ENCODE measurements around the gene NPDC1.

NPDC1 gene, protein sequence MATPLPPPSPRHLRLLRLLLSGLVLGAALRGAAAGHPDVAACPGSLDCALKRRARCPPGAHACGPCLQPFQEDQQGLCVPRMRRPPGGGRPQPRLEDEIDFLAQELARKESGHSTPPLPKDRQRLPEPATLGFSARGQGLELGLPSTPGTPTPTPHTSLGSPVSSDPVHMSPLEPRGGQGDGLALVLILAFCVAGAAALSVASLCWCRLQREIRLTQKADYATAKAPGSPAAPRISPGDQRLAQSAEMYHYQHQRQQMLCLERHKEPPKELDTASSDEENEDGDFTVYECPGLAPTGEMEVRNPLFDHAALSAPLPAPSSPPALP

DNA sequence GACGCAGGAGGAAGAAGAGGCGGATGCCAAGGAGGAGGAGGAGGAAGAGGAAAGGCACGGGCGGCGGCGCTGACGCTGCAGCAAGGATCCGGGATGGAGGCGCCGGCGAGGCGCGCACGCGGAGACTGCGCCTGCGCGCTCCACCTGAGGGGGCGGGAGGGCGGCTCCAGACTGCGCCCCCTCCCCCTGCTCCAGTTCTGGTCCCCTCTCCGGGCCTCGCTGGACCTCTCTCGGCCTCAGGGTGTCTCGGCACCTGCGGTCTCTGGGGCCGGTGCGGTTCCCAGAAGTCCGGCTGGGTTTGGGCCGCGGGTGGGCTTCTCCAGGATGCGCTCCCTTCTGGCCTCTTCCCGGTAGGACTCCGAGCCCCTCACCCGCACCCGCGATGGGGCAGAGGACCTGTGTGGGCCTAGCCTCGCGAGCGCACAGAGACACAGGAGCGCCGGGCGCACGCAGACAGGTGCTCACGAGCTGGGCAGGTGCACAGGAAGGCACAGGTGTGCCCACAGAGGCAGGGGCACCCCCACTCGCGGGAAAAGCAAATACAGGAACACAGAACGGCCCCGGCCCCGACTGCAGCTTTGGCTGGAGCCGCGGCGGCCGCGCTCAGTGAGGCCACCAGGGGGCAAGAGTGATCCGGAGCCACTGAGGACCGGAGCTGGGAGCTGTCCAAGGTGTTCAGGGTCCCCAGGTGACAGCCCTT lies at the start of gene NPDC1:
NPDC1 (minus strand) TSS at position 90 of the 700 bp plus-strand sequence. CDS start 188 bp downstream, outside the sequence.
- peak; percentile 51 to 56 for DNase-seq (ENCODE audit: low read depth in 2 of 2, low spot score in 1 of 2)

DNA sequence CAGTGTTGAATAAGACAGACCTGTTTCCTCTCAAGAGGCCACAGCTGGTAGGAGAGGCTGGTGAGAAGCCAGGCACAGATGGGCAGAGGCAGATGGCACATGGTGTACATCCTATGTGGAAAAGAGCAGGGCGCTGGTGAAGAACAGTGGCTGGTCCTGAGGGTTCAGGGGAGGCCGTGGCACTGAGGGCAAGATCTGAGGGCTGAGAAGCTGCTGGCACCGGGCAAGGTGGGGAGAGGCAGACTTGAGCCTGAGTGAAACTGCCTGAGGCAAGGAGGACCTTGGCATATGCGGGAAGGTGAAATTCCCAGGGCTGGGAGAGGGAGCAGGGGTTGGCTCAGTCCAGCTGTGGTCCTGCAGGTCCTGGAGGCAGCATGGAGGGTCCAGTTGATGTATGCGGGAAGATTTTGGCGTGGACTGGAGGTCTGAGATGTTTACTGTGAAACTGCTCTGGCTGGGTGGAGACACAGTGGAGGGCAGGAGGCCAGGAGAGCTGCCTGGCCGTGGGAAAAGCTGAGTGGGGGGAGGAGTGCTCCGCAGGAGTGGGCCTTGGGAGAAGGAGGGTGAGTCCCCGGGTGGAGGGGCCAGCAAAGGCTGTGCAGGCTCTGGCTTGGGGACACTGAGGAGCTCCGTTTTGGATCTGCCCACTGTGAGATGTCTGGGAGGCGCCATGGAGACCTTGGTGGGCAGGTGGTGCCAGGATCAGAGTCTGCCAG lies 43.4 kb upstream of the NPDC1 start:
- no peak for DNase-seq (ENCODE audit: low read depth in 2 of 2, low spot score in 1 of 2)

DNA sequence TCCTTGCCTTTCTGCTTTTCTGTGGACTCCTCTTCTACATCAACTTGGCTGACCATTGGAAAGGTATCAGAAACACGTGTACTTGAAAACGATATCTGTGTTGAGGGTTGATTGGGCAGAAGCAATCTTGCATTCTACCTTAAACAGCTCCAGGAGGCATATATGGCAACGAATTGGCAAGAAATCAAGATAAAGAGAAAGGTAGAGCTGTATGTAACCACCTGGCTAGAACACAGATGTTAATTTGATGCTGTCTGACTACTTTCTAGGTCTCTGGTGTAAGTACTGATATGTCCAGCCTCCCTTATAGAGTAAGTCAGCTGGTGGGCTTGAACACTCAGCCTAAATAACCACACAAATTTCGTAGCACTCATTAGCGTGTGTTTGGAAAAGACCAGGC lies 42.1 kb upstream of the NPDC1 start:
- DNase-seq (ENCODE audit: low read depth in 2 of 2, low spot score in 1 of 2), result no peak

DNA sequence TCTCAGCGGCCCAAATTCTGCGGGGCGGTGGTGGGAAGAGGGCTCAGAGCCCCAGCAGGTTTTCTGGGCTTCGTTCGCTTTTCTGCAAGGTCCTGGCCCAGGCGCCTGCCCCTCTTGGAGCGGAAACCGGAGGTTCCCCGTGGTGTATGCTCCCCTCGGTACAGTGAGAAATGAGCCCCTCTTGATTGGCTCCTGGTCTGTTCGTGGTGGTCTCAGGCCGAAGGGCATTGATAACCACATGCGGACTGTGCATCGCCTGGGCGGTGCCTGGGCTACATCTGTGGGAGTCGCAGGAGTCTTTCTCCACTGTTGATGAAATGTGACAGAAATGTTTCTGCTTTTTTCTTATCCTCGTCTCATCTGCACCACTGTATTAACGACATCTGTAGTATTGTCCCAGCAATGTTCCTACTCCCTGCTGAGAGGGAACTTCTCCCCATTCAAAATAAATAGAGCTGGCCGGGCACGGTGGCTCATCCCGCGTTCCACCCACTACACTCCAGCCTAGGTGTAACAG lies 41.5 kb upstream of the NPDC1 start:
- DNase-seq (ENCODE audit: low read depth in 2 of 2, low spot score in 1 of 2), result no peak

DNA sequence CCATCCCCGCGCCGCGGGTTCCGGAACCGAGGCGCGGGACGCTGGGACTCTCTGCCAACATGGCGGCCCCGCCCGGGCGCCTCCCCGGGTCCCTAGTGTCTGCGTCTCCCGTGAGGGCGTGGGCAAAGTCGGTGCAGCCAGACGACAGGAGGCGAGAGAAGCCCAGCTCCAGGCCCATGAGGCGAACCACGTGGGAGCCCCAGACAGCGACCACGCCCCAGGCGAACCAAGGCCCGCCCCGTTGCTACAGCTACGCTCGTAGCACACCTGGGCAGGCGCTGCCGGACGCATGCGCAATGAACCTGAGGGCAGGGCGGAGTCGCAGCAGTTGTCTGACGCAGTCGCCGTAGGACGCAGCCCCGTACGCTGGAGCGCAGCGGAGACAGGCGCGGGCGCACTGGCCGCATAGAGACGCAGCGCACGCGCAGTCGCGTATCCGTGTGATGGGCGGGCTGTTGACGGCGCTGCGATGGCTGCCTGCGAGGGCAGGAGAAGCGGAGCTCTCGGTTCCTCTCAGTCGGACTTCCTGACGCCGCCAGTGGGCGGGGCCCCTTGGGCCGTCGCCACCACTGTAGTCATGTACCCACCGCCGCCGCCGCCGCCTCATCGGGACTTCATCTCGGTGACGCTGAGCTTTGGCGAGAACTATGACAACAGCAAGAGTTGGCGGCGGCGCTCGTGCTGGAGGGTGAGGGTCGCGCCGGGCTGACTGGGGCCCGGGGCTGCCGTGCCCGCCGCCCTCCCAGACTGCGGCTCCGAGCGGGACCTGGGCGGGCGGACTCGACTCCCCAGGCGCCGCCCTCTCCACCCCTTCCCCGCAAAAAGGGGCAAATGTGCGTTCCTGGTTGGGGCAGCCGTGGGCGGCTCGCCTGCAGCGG lies 40.8 kb upstream of the NPDC1 start, which contains the start of gene MAN1B1:
MAN1B1 (plus strand) TSS at position 455 of the 878 bp plus-strand sequence; CDS start at position 470, 15 bp downstream.
- DNase-seq (ENCODE audit: low read depth in 2 of 2, low spot score in 1 of 2), result peak; percentile 94 to 100

DNA sequence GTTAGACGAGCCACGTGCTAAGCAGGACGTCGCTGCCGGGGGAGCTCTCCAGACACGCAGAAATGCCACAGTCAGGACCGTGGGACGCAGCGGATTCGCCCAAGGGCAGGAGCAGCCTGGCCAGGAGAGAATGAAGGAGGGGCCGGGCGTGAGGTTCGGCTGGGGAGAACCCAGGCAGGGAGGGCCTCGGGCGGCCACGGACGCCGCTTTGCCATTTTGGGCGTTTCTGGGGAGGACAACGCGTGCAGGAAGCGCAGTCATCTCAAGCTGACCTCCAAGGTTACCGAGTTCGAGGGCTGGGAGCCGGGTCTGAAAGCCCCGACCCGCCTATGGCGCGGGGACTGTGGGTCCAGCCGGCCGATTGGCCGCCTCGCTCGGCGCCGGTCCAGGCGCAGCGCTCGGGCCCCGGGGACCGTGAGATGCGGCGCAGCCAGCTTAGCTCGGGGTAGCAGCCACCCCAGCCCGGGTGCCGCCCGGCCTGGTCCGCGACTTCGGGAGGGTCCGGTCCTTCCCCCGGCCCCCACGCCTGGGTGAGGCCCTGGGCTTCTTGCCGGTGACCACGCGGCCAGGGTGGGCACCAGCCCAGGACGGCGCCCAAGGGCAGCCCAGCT lies 40.0 kb upstream of the NPDC1 start:
- DNase-seq (ENCODE audit: low read depth in 2 of 2, low spot score in 1 of 2), result no peak

DNA sequence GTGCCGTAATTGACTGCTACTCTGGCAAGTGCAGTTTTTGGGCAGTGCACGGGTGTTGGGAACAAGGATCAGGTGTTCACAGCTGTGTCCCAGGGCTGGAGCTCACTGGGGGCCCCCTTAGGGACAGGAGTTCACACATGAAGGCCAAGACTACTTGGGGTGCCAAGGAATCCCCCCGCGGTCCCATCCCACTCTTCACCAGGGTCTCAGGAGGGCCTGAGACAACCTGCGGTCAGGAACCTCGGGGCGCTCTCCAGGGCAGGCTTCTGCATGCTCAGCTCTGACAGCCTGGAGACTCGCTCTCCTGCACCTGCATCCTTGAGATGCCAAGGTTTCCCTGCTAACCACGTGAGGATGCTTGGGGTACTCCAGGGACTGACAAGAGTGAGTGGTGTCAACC lies 38.5 kb upstream of the NPDC1 start:
- no peak for DNase-seq (ENCODE audit: low read depth in 2 of 2, low spot score in 1 of 2)

DNA sequence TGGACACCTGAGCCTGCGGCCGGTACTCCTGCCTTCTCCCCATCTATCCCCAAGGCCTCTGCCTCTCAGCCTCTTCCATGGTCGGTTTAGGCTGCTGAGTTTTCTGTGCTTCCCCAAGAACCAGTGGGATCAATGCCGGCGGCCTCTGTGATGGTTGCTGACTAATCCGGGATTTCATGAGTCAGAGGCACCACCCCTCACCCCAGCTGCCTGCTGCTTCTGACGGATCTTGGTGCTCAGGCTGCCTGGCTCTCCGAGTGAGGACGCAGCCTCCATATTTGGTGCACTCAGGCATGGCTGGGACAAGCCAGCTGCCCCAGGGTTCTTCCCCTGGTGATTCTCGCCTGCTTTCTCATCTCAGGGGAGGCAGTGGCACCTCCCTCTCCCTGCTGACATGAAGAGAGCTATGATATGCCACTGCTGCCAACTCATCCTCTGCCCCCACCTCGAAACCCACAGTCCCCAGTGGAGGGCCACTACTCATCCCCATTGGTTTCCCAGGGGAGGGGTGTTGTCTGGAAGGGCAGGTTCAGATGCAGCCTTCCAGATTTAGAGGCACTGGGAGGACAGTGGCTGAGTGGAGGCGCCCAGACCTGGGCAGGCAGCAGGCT lies 37.5 kb upstream of the NPDC1 start:
- DNase-seq (ENCODE audit: low read depth in 2 of 2, low spot score in 1 of 2), result no peak

DNA sequence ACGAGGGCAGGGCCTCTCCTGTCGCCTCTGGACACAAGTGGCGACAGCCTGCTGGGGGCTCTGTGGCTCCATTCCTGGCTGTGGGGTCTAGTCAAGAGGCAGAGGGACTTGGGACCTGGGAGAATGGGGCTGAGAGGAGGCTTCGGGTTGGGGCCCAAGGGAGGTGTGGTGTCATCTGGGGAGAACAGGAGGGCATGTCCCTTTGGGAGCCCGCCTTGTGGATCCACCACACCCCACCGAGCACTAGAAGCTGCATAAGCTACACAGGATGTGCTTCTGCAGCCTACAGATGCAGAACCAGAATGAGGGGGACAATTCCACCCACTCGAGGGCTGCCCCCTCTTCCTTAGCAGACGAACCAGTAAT lies 36.9 kb upstream of the NPDC1 start:
- no peak for DNase-seq (ENCODE audit: low read depth in 2 of 2, low spot score in 1 of 2)

DNA sequence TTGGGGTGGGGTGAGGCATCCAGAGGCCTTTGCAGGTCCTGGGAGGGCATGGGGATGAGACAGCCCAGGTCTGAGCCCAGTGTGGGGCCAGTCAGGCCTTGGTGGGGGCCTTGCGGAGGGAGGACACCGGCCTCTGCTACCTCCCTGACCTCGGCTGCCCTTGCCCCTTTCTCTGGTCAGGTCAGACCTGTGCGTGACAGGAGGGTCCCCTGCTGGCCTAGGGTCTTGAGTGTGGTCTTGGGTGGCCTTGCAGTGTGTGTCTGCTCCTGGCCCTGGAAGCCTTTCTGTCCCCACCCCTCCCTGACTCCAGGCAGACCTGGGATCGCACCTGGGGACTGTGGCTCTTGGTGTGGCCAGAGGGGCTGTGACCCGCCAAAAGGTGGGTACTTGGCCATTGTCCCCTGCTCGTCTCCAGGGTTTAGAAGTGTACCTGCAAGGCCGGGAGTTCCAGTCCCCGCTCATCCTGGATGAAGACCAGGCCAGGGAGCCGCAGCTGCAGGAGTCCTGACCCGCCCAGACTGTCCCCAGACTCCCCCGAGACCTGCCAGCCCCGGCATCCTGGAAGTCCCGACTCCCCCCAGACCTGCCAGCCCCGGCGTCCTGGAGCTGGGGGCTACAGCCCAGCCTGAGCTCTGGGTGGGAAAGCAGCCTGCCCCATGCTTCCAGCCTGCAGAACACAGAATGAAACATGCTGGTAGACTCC lies 36.4 kb upstream of the NPDC1 start:
- DNase-seq (ENCODE audit: low read depth in 2 of 2, low spot score in 1 of 2), result no peak

DNA sequence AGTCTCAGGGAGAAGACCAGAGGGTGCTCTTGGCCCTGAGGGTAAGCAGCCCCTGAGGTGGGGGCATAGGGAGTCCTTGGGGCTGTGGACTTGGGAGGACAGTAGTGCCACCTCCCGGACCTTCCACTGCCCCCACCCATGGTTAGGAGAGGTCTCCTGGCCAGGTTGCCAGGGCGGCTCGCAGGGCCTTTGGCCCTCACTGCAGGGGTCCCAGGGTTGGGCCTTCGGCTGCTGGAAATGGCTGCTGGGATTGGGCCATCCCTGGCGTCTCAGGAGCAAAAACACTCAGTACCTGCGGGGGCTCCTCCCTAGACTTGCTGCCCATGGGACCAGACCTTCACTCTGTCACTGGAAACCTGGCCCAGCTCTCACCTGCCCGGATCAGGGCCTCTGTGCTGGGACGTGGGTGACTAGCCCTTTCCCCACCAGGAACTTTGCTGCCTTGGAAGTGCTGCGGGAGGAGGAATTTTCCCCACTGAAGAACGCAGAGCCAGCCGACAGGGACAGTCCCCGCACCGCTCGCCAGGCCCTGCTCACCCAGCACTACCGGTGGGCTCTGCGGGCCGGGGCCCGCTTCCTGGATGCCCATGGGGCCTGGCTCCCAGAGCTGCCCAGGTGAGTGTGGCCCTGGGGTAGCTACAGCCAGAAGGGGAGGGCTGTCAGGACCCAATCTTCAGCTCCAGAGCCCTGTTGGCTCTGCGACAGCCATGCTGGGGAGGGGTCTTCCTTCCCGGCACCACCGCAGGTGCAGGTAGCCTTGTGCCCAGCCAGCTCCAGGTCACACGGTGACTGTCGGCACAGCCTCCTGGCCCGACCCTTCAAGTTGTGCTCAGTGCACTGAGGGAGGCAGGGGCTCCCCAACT lies 34.5 kb upstream of the NPDC1 start:
- no peak for DNase-seq (ENCODE audit: low read depth in 2 of 2, low spot score in 1 of 2)

DNA sequence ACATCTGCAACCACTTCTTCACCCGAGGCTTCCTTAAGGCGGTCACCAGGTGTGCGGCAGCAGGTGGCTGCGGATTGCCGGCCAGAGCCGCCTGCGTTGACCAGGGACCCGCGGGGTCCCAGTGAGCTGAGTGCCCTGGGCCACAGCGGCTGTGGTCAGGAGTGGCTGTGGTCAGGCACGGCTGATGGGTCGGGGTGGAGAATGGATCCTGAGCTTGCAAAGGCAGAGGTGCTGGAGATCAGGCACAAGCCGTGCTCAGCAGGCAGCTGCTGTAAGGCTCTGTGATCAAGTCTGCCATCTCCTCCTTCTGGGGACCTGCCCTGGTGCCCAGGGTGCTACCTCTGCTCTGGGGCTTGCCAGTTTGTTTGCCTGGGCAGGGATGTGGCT lies 33.4 kb upstream of the NPDC1 start:
- DNase-seq (ENCODE audit: low read depth in 2 of 2, low spot score in 1 of 2), result no peak

DNA sequence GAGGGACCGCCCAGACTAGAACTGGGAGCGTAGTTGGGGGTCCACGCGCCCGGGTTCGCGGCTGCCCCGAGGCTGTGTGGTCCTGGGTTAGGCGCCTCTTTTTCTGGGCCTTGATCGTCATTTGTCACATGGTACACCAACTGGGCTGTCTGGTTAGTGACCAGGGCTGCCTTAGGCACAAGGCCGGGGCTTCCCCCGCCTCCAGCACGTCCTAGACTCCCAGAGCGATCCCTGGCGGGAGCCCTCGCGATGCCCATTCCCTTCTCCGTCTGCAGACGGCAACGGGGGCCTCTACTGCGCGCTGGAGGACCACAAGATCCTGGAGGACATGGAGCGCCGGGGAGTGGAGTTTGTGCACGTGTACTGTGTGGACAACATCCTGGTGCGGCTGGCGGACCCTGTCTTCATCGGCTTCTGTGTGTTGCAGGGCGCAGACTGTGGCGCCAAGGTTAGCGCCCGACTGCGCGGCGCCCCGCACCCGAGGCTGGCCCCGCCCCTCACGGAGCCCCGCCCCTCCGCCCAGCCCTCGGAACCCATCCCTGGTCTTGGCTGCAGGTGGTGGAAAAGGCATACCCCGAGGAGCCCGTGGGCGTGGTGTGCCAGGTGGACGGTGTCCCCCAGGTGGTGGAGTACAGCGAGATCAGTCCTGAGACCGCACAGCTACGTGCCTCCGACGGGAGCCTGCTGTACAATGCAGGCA lies 32.9 kb upstream of the NPDC1 start:
- no peak for DNase-seq (ENCODE audit: low read depth in 2 of 2, low spot score in 1 of 2)

DNA sequence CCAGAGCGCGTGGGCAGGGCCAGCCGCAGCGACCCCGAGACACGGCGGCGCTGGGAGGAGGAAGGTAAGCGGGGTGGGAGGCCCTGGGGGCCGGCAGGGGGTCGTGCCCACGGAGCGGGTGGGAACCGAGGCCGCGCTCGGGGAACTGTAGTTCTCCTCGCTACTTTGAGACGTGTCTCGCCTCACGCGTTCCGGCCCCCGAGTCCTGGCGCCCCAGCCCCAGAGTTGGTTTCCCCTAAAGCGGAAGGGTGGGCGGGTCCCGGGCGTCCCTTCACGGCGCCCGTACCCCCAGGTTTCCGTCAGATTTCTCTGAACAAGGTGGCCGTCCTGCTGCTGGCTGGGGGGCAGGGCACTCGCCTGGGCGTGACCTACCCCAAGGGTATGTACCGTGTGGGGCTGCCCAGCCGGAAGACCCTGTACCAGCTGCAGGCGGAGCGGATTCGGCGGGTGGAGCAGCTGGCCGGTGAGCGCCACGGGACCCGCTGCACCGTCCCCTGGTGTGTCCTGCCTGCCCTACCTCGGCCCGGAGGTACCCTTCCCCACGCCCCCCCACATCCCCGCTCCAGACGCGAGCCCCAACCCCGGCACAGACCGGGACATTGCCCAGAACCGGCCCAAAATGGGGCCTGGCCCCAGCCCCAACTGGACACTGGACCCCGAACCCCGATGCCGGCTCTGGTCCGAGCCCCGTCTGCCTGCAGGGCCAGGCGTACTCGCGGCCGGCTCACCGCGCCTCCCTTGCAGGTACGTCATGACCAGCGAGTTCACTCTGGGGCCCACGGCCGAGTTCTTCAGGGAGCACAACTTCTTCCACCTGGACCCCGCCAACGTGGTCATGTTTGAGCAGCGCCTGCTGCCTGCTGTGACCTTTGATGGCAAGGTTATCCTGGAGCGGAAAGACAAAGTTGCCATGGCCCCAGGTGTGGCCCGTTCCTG lies 32.0 kb upstream of the NPDC1 start:
- DNase-seq (ENCODE audit: low read depth in 2 of 2, low spot score in 1 of 2), result no peak

DNA sequence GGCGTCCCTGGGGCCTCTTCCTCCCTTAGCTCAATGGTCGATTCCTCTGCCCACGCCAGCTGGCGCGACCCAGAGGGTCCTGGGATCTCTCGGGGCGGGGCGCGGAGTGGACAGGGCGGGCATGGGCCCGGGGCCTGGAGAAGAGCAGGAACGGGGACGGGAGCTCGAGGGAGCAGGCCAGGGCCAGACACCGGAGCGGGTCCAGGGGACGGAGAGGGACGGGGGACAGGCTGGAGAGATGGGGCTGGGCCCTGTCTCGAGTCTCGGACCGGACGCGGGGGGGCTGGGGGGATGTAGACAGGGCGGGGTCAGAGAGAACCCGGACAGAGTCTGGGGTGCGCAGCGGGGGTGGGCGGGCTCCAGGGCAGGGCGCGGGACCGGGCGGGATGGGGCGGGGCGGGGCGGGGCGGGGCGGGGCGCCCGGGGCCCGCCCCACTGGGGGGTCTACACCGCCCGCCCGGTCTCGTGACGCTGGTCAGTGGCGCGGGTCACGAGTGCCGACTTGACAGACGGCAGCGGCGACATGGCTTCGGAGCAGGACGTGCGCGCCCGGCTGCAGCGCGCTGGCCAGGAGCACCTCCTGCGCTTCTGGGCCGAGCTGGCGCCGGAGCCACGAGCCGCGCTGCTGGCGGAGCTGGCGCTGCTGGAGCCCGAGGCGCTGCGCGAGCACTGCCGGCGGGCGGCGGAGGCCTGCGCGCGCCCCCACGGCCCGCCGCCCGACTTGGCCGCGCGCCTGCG lies 31.2 kb upstream of the NPDC1 start, which contains the start of gene UAP1L1:
UAP1L1 (plus strand) TSS at position 508 of the 738 bp plus-strand sequence; CDS start at position 524, 16 bp downstream.
- DNase-seq (ENCODE audit: low read depth in 2 of 2, low spot score in 1 of 2), result no peak

DNA sequence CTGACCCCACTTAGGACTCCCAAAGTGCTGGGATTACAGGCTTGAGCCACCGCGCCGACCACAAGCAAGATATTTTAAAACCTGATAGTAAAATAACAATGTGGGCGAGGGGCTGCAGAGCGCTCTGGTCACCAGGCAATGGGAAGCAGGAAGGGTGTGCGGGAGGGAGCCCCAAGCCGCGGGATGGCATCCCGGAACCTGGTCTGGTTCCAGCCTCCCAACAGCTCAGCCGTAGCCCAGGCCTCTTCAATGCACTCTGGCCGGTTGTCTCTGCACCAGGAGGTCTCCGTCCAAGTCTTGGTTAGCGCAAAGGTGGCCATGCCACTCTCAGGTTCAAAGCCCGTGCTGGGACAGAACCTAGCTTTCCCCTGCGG lies 30.6 kb upstream of the NPDC1 start:
- DNase-seq (ENCODE audit: low read depth in 2 of 2, low spot score in 1 of 2), result no peak

All from stimulated activated CD8-positive, alpha-beta memory T cell treated with anti-CD3 and anti-CD28 coated beads, Interleukin-4, amount 100 ng/mL, for 4 hours (primary cell).